Keratinocyte (primary cell): Measurements from ENCODE around the gene STRN4. TPM values are rescaled to one million over a fixed set of nuclear protein-coding genes. Genes with fewer than 3 reads are reported as not detected.

Experiments
- DNase-seq: peaks from one replicate; pipeline ENCODE4 v3.0.0-alpha.2; 2011; ENCODE audit warnings: low read depth, missing footprints, low spot score
- FAIRE-seq: peaks from 2 replicates; lab custom pipeline; 2011; peaks lifted over from hg19 to GRCh38; lab: Jason Lieb, UNC
- H2AFZ ChIP-seq: 2 replicates; pipeline ENCODE4 v1.6.0; 2012; ENCODE audit warnings: low read length, control low read depth, inconsistent platforms; ENCODE audit not compliant: control insufficient read depth
- H3K27ac ChIP-seq: 2 replicates; pipeline ENCODE4 v1.5.1; 2011; ENCODE audit warnings: low read length; ENCODE audit not compliant: control insufficient read depth, insufficient read depth
- H3K27me3 ChIP-seq: 3 replicates; pipeline ENCODE4 v1.6.0; 2011; ENCODE audit warnings: low read length; ENCODE audit not compliant: control insufficient read depth, insufficient read depth; ENCODE audit errors: extremely low read depth
- H3K36me3 ChIP-seq, 2 experiments: 2 replicates in 1 of 2; 3 replicates in 1 of 2; pipeline ENCODE4 v1.5.1; 2011; ENCODE audit warnings: low read length in 2 of 2, mild to moderate bottlenecking in 1 of 2; ENCODE audit not compliant: control insufficient read depth in 2 of 2, insufficient read depth in 2 of 2; ENCODE audit errors: extremely low read depth in 1 of 2
- H3K4me1 ChIP-seq: 3 replicates; pipeline ENCODE4 v1.5.1; 2011; ENCODE audit warnings: low read length; ENCODE audit not compliant: control insufficient read depth, insufficient read depth; ENCODE audit errors: extremely low read depth
- H3K4me2 ChIP-seq: 3 replicates; pipeline ENCODE4 v1.6.0; 2011; ENCODE audit warnings: low read depth, low read length; ENCODE audit not compliant: control insufficient read depth, insufficient read depth; ENCODE audit errors: extremely low read depth
- H3K4me3 ChIP-seq, 3 experiments: fragments of 200-600 bp in 1 of 3; sonication (generic) in 1 of 3; 2 replicates in 2 of 3; 3 replicates in 1 of 3; pipeline ENCODE4 v1.5.1; 2011 to 2016; ENCODE audit warnings: low read length in 3 of 3, mild to moderate bottlenecking in 3 of 3, control low read depth in 2 of 3, inconsistent platforms in 1 of 3, low read depth in 1 of 3, mixed read lengths in 1 of 3, mixed run types in 1 of 3, moderate library complexity in 1 of 3; ENCODE audit not compliant: control insufficient read depth in 2 of 3, insufficient read depth in 2 of 3; ENCODE audit errors: extremely low read depth in 1 of 3
- H3K79me2 ChIP-seq: 2 replicates; pipeline ENCODE4 v1.6.0; 2012; ENCODE audit warnings: low read length; ENCODE audit not compliant: control insufficient read depth, insufficient read depth
- H3K9ac ChIP-seq: 3 replicates; pipeline ENCODE4 v1.6.0; 2011; ENCODE audit warnings: low read length; ENCODE audit not compliant: control insufficient read depth, insufficient read depth; ENCODE audit errors: extremely low read depth
- H3K9me1 ChIP-seq: 3 replicates; pipeline ENCODE4 v1.6.0; 2011; ENCODE audit warnings: low read length; ENCODE audit not compliant: control insufficient read depth, insufficient read depth; ENCODE audit errors: extremely low read depth
- H3K9me3 ChIP-seq: 2 replicates; pipeline ENCODE4 v1.5.1; 2012; ENCODE audit warnings: low read depth, low read length; ENCODE audit not compliant: control insufficient read depth
- H4K20me1 ChIP-seq: 3 replicates; pipeline ENCODE4 v1.6.0; 2011; ENCODE audit warnings: low read length; ENCODE audit not compliant: control insufficient read depth, insufficient read depth; ENCODE audit errors: extremely low read depth
- EZH2 ChIP-seq: IDR thresholded peaks from one replicate; pipeline ENCODE4 v1.6.1; 2012; ENCODE audit warnings: inconsistent platforms, mild to moderate bottlenecking, low read length, moderate library complexity
- dilution Hi-C: fragments of 300-500 bp; cut with MboI; formaldehyde crosslinking; loops from one replicate; pipeline ENCODE4 v1.7.0; 2020; ENCODE audit warnings: low sequenced_read_pairs; ENCODE audit not compliant: extremely low pct_ligation_motif_present
- polyA plus RNA-seq, 5 experiments: library from polyadenylated mRNA; depleted of rRNA in 3 of 5; stranded (reverse) in 3 of 5; stranded (forward) in 1 of 5; unstranded in 1 of 5; fragments of >200 nt; gene quantifications; 1 replicate in 1 of 5; 2 replicates in 3 of 5; 3 replicates in 1 of 5; pipeline versions ENCODE4 v1.2.1 to v1.2.3, GENCODE V29; 2011 to 2012; ENCODE audit warnings: missing spikeins in 2 of 5, low read depth in 1 of 5, low replicate concordance in 1 of 5
- TF ChIP-seq, protein P1 (sequence below), 3 experiments: IDR thresholded peaks in 1 of 3; conservative IDR thresholded peaks in 1 of 3; optimal IDR thresholded peaks in 1 of 3; 2 replicates in 2 of 3; 3 replicates in 1 of 3; pipeline versions ENCODE3 to v1.5.1; 2011; ENCODE audit warnings: low read length in 3 of 3, mild to moderate bottlenecking in 3 of 3, moderate library complexity in 2 of 3, control low read depth in 1 of 3, inconsistent platforms in 1 of 3; ENCODE audit not compliant: insufficient read depth in 2 of 3; ENCODE audit errors: extremely low read depth in 1 of 3

STRN4 gene
- polyA plus RNA-seq, 1 donor (not counting 4 experiments of a cell fraction or from before 2014, with no cell fraction given), result 37.3 TPM

- Histone ChIP-seq H3K4me3 (no peak overlapping the region), H2AFZ (no peak overlapping the region), H3K9me3 (no peaks in the 10 kb centered on the region), H4K20me1 (no peaks in the 10 kb centered on the region), H3K9me1 (no peaks in the 10 kb centered on the region), H3K4me1 (peaks cover 10% of the 10 kb centered on the region), H3K9ac (no peak overlapping the region), H3K79me2 (peaks cover 17% of the 10 kb centered on the region), H3K4me2 (no peak overlapping the region), H3K27ac (no peak overlapping the region), H3K27me3 (no peaks in the 10 kb centered on the region), H3K36me3 (peaks cover 4 to 22% of the 10 kb centered on the region in 2 experiments)
- TF ChIP-seq EZH2, result no peak
- TF ChIP-seq, protein P1, sequence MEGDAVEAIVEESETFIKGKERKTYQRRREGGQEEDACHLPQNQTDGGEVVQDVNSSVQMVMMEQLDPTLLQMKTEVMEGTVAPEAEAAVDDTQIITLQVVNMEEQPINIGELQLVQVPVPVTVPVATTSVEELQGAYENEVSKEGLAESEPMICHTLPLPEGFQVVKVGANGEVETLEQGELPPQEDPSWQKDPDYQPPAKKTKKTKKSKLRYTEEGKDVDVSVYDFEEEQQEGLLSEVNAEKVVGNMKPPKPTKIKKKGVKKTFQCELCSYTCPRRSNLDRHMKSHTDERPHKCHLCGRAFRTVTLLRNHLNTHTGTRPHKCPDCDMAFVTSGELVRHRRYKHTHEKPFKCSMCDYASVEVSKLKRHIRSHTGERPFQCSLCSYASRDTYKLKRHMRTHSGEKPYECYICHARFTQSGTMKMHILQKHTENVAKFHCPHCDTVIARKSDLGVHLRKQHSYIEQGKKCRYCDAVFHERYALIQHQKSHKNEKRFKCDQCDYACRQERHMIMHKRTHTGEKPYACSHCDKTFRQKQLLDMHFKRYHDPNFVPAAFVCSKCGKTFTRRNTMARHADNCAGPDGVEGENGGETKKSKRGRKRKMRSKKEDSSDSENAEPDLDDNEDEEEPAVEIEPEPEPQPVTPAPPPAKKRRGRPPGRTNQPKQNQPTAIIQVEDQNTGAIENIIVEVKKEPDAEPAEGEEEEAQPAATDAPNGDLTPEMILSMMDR (optimal IDR thresholded peaks at IDR 0.05 in 1 of 3, IDR thresholded peaks at IDR 0.05 in 1 of 3, conservative IDR thresholded peaks at IDR 0.05 in 1 of 3; ENCODE audit: extremely low read depth in 1 of 3, insufficient read depth in 2 of 3, low read length in 3 of 3), result no peak
- FAIRE-seq (no peak), DNase-seq (no peak)
- dilution Hi-C loops, result no loop called here
Measured at GRCh38 chr19:46710687-46711086, 35.6 kb downstream of the STRN4 start.

- H3K4me2 ChIP-seq, result no peak overlapping the region
- H2AFZ ChIP-seq, result no peak overlapping the region
- no peaks in the 10 kb centered on the region for H3K79me2 ChIP-seq
- H3K27ac ChIP-seq, result no peak overlapping the region
- H3K4me3 ChIP-seq, result no peak overlapping the region
- no peak for DNase-seq
- peaks cover 35 to 39% of the 10 kb centered on the region in 2 experiments for H3K36me3 ChIP-seq
- no peak for TF ChIP-seq EZH2
- TF ChIP-seq, protein P1 (optimal IDR thresholded peaks at IDR 0.05 in 1 of 3, IDR thresholded peaks at IDR 0.05 in 1 of 3, conservative IDR thresholded peaks at IDR 0.05 in 1 of 3; ENCODE audit: extremely low read depth in 1 of 3, insufficient read depth in 2 of 3, low read length in 3 of 3), result peak; percentile 84 to 96 (median 94)
- H4K20me1 ChIP-seq, result no peaks in the 10 kb centered on the region
- H3K27me3 ChIP-seq, result no peaks in the 10 kb centered on the region
- no peak overlapping the region for H3K9ac ChIP-seq
- dilution Hi-C loops, result no loop called here
- no peaks in the 10 kb centered on the region for H3K9me3 ChIP-seq
- FAIRE-seq, result peak; percentile 52
- no peaks in the 10 kb centered on the region for H3K9me1 ChIP-seq
- no peaks in the 10 kb centered on the region for H3K4me1 ChIP-seq
Measured at GRCh38 chr19:46704379-46705076, 41.7 kb downstream of the STRN4 start.
